ENCODE measurements around the gene ERFE.

The ERFE gene

DNA sequence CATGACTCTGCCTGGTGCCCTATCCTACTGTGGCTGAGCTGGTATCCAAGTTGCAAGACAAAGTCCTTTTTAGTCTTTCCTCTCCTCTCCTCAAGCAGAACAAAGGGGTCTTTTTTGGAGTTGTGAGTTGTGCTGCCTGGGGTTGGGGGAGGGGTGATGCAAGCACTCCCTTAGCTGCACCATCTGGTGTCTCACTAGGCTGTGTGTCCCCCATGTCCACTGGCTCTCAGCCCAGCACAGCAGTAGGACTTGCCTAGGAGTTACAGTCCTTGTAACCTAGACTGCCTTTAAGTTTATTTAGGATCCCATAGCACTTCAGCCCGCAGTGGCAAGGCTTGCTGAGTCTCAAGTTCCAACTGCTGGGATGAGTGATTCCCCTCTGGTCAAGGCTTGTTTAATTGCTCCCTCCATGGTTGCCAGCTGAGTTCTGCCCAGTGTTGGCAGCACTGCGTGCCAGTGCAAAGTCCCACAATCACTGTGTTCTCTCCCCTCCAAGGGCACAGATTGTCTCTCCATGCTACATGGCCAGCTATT lies 57.9 kb downstream of the ERFE start:
- Histone ChIP-seq H3K9me3 (no peaks in the 10 kb centered on the region), H3K27ac (no peak overlapping the region), H3K4me3 (ENCODE audit: low read depth in 1 of 2, low read length in 1 of 2) (no peak overlapping the region), H3K27me3 (peaks cover 28% of the 10 kb centered on the region), H3K36me3 (no peaks in the 10 kb centered on the region), H3K4me1 (ENCODE audit: control insufficient read depth in 1 of 2, insufficient read depth in 1 of 2, low read depth in 1 of 2, low read length in 1 of 2) (no peaks in the 10 kb centered on the region)
- TF ChIP-seq, protein P1, sequence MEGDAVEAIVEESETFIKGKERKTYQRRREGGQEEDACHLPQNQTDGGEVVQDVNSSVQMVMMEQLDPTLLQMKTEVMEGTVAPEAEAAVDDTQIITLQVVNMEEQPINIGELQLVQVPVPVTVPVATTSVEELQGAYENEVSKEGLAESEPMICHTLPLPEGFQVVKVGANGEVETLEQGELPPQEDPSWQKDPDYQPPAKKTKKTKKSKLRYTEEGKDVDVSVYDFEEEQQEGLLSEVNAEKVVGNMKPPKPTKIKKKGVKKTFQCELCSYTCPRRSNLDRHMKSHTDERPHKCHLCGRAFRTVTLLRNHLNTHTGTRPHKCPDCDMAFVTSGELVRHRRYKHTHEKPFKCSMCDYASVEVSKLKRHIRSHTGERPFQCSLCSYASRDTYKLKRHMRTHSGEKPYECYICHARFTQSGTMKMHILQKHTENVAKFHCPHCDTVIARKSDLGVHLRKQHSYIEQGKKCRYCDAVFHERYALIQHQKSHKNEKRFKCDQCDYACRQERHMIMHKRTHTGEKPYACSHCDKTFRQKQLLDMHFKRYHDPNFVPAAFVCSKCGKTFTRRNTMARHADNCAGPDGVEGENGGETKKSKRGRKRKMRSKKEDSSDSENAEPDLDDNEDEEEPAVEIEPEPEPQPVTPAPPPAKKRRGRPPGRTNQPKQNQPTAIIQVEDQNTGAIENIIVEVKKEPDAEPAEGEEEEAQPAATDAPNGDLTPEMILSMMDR (IDR thresholded peaks at IDR 0.05) = no peak

Measured in neutrophil (primary cell).